Measurements from ENCODE around the gene TCFL5.

DNA sequence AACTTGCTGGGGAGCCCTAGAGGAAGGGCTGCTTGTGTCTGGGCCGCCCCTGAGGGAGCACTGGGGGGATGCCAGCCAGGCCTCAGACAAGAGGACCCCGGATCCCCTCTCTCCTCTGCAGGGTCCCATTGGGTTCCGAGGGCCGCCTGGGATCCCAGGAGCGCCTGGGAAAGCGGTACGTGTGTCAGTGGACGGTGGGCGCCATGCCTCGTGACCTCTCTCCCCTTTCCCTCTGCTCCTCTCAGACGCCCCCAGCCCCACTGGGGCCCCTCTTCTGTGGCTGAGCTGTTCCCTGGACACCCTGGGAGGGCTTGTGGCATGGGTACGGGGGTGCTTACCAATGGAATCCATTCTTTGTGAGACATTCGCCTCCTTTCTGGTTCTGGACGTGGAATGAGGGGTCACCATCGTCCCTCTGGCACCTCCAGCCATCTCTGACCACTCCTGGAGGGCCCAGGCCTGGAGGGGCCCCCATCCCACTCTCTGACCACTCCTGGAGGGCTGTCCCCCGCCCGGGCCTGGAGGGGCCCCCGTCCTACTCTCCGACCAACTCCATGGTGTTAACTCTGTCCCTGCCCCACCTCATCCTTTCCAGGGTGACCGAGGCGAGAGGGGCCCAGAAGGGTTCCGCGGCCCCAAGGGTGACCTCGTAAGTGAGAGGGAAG lies 34.8 kb downstream of the TCFL5 start:
- TF ChIP-seq CTCF (IDR thresholded peaks at IDR 0.05) (no peak), POLR2A (IDR thresholded peaks at IDR 0.05) (no peak)
